Endothelial cell of umbilical vein (primary cell): Measurements from ENCODE around the gene TRPM1. TPM values are rescaled to one million over a fixed set of nuclear protein-coding genes. Genes with fewer than 3 reads are reported as not detected.

Source experiments
- BruUV-seq: library from RNA; stranded (reverse); fragments of 400-500 nt; replicated peaks from 2 replicates; lab custom pipeline; 2021; lab: Mats Ljungman, UMichigan
- CTCF ChIA-PET: fragments of 300-600, 350-600 bp; sonication (Branson Sonifier 250); formaldehyde crosslinking; loops from one replicate; lab custom pipeline; 2021; ENCODE audit warnings: antibody characterized with exemption, inconsistent platforms; lab: Charles Lee
- POLR2A ChIA-PET: fragments of 300-600, 350-600 bp; sonication (Branson Sonifier 250); formaldehyde crosslinking; loops from one replicate; lab custom pipeline; 2021; ENCODE audit warnings: antibody characterized with exemption, inconsistent platforms; lab: Charles Lee
- DNase-seq: peaks from one replicate; pipeline ENCODE4 v3.0.0-alpha.2; 2011; ENCODE audit warnings: low read depth, low spot score
- FAIRE-seq: peaks from 2 replicates; lab custom pipeline; 2011; peaks lifted over from hg19 to GRCh38; lab: Jason Lieb, UNC
- H2AFZ ChIP-seq: 2 replicates; pipeline ENCODE4 v1.6.0; 2012; ENCODE audit warnings: low read depth, low read length, control low read depth, inconsistent platforms
- H3K27ac ChIP-seq: 2 replicates; pipeline ENCODE4 v1.5.1; 2011; ENCODE audit warnings: low read depth, mild to moderate bottlenecking, control low read depth, low read length, moderate library complexity; ENCODE audit not compliant: insufficient read depth
- H3K27me3 ChIP-seq, 2 experiments: 2 replicates each; pipeline versions ENCODE4 v1.6.0 to v1.6.1; 2011; ENCODE audit warnings: low read length in 2 of 2, mixed read lengths in 1 of 2; ENCODE audit not compliant: control insufficient read depth in 2 of 2, insufficient read depth in 2 of 2
- H3K36me3 ChIP-seq, 2 experiments: 2 replicates in 1 of 2; 3 replicates in 1 of 2; pipeline ENCODE4 v1.5.1; 2011; ENCODE audit warnings: low read length in 2 of 2, mild to moderate bottlenecking in 1 of 2, moderate library complexity in 1 of 2; ENCODE audit not compliant: control insufficient read depth in 2 of 2, insufficient read depth in 2 of 2; ENCODE audit errors: extremely low read depth in 1 of 2
- H3K4me1 ChIP-seq: 3 replicates; pipeline ENCODE4 v1.5.1; 2011; ENCODE audit warnings: mild to moderate bottlenecking, low read length; ENCODE audit not compliant: control insufficient read depth, insufficient read depth; ENCODE audit errors: extremely low read depth
- H3K4me2 ChIP-seq: 2 replicates; pipeline ENCODE4 v1.6.1; 2011; ENCODE audit warnings: low read length, control low read depth, mixed read lengths; ENCODE audit not compliant: insufficient read depth
- H3K4me3 ChIP-seq, 3 experiments: fragments of 200-600 bp in 1 of 3; sonication (generic), shearing (Covaris generic) in 1 of 3; replicated peaks in 1 of 3; 2 replicates each; pipeline ENCODE4 v1.5.1; 2011 to 2016; ENCODE audit warnings: control low read depth in 3 of 3, low read length in 3 of 3, mild to moderate bottlenecking in 2 of 3, inconsistent platforms in 1 of 3, low read depth in 1 of 3, moderate library complexity in 1 of 3; ENCODE audit not compliant: insufficient read depth in 1 of 3
- H3K79me2 ChIP-seq: 2 replicates; pipeline ENCODE4 v1.6.0; 2012; ENCODE audit warnings: low read length, inconsistent platforms; ENCODE audit not compliant: control insufficient read depth, insufficient read depth
- H3K9ac ChIP-seq: replicated peaks from 2 replicates; pipeline ENCODE3; 2011; ENCODE audit warnings: low read length, control low read depth; ENCODE audit not compliant: insufficient read depth; ENCODE audit errors: extremely low read depth
- H3K9me1 ChIP-seq: replicated peaks from 3 replicates; pipeline ENCODE4 v1.6.0; 2011; ENCODE audit warnings: mild to moderate bottlenecking, low read length; ENCODE audit not compliant: control insufficient read depth, insufficient read depth; ENCODE audit errors: extremely low read depth
- H3K9me3 ChIP-seq: replicated peaks from 2 replicates; pipeline ENCODE4 v1.5.1; 2012; ENCODE audit warnings: low read length, inconsistent platforms; ENCODE audit not compliant: control insufficient read depth, insufficient read depth
- H4K20me1 ChIP-seq: replicated peaks from 2 replicates; pipeline ENCODE3; 2011; ENCODE audit warnings: mild to moderate bottlenecking, low read length; ENCODE audit not compliant: control insufficient read depth, insufficient read depth; ENCODE audit errors: extremely low read depth
- CTCF ChIP-seq, 2 donors: IDR thresholded peaks; 1 replicate in 1 of 2; 2 replicates in 1 of 2; pipeline ENCODE4 v1.5.1; 2011; ENCODE audit warnings: low read length in 2 of 2, mild to moderate bottlenecking in 2 of 2, moderate library complexity in 2 of 2, control low read depth in 1 of 2, inconsistent platforms in 1 of 2, low read depth in 1 of 2; ENCODE audit not compliant: insufficient read depth in 1 of 2; ENCODE audit errors: extremely low read depth in 1 of 2
- EZH2 ChIP-seq: IDR thresholded peaks from 2 replicates; pipeline ENCODE4 v1.6.1; 2012; ENCODE audit warnings: borderline replicate concordance, low read depth, mild to moderate bottlenecking, moderate library complexity, low read length, inconsistent platforms; ENCODE audit not compliant: severe bottlenecking
- GATA2 ChIP-seq: IDR thresholded peaks from 2 replicates; pipeline ENCODE4 v1.7.0; 2011; ENCODE audit warnings: low read depth, mild to moderate bottlenecking, moderate library complexity, mixed read lengths, low read length; ENCODE audit not compliant: insufficient read length, insufficient read depth
- POLR2A ChIP-seq: IDR thresholded peaks from 2 replicates; pipeline ENCODE4 v1.6.1; 2012; ENCODE audit warnings: low read depth, mild to moderate bottlenecking, control low read depth, low read length
- POLR2AphosphoS5 ChIP-seq: IDR thresholded peaks from 2 replicates; pipeline ENCODE4 v1.6.1; 2012; ENCODE audit warnings: low read depth, mild to moderate bottlenecking, control low read depth, low read length, moderate library complexity; ENCODE audit not compliant: insufficient read depth
- dilution Hi-C: fragments of 300-500 bp; cut with MboI; formaldehyde crosslinking; loops from one replicate; pipeline ENCODE4 v1.15.0; 2019; ENCODE audit warnings: low sequenced_read_pairs; ENCODE audit not compliant: extremely low pct_ligation_motif_present
- intact Hi-C: fragments of 100-400 bp; cut with micrococcal nuclease; formaldehyde crosslinking; loops from one replicate; pipeline ENCODE4 v1.10.0; 2022
- polyA plus RNA-seq, 4 experiments: library from polyadenylated mRNA; depleted of rRNA in 3 of 4; stranded (reverse) in 3 of 4; unstranded in 1 of 4; fragments of >200 nt; gene quantifications; 2 replicates each; pipeline versions ENCODE4 v1.2.1 to v1.2.3, GENCODE V29; 2011 to 2012; ENCODE audit warnings: missing spikeins in 1 of 4
- total RNA-seq: library from RNA; stranded (reverse); gene quantifications from 2 replicates; pipeline ENCODE4 v1.2.3, GENCODE V29; 2021

Gene TRPM1
- total and polyA plus RNA-seq, 2 donors (not counting 3 experiments of a cell fraction or from before 2014, with no cell fraction given) = 0.19 TPM; not detected in 1

GRCh38 chr15:31148297-31149087, 47.0 kb upstream of the TRPM1 start:
- no peak overlapping the region for H3K4me2 ChIP-seq
- ChIA-PET POLR2A (no interaction called here), CTCF (interaction anchor here (2.6 kb wide), 1 partner anchor 19 kb away, joined by 10 read pairs; no protein-coding TSS in a partner anchor)
- H3K36me3 ChIP-seq = no peaks in the 10 kb centered on the region
- H3K9ac ChIP-seq = no peak overlapping the region
- H4K20me1 ChIP-seq = no peaks in the 10 kb centered on the region
- no peaks in the 10 kb centered on the region for H3K9me1 ChIP-seq
- no peak overlapping the region for H3K27ac ChIP-seq
- dilution Hi-C loops = no loop called here
- H3K4me1 ChIP-seq = no peaks in the 10 kb centered on the region
- BruUV-seq = no TSS peak
- H3K27me3 ChIP-seq = peaks cover 0 to 2% of the 10 kb centered on the region in 2 experiments
- no peak for TF ChIP-seq POLR2AphosphoS5
- TF ChIP-seq EZH2 = no peak
- no peak for TF ChIP-seq CTCF (IDR thresholded peaks at IDR 0.05; ENCODE audit: extremely low read depth in 1 of 2, insufficient read depth in 1 of 2, low read depth in 1 of 2, low read length in 2 of 2)
- TF ChIP-seq POLR2A = no peak
- no peak for TF ChIP-seq GATA2
- intact Hi-C loops = loop anchor here (5.0 to 10.0 kb wide), 2 partner anchors 351 to 484 kb away; no protein-coding TSS in a partner anchor
- no peaks in the 10 kb centered on the region for H3K79me2 ChIP-seq
- no peaks in the 10 kb centered on the region for H3K9me3 ChIP-seq
- H3K4me3 ChIP-seq = no peak overlapping the region
- DNase-seq (no peak), FAIRE-seq (no peak)
- H2AFZ ChIP-seq = no peak overlapping the region
